ENCODE measurements around the gene CCDC136. TPM values are rescaled to one million over a fixed set of nuclear protein-coding genes. Genes with fewer than 3 reads are reported as not detected.

CCDC136 gene
- total and polyA plus RNA-seq, 2 experiments from 2014 or later: 27.1 to 55.7 TPM

DNA sequence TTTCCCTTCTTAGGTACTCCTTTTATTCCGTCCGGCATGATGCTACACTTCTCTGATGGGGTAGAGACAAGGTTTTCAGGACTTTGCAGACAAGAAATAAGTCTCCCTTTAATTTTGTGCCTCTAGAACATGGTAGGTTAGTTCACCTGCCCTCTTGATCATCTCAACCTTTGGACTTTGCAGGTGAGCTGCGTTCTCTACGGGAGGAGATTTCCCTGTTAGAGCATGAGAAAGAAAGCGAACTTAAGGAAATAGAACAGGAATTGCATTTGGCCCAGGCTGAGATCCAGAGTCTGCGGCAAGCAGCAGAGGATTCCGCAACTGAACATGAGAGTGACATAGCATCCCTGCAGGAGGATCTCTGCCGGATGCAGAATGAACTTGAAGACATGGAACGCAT lies 9.2 kb downstream of the CCDC136 start:
- H3K4me1 Mint-ChIP-seq: peaks cover 20% of the 10 kb centered on the region
- H3K79me2 ChIP-seq (replicated peaks; ENCODE audit: insufficient read depth): no peaks in the 10 kb centered on the region
- H3K27ac ChIP-seq (ENCODE audit: low read depth): no peak overlapping the region
- peaks cover 4% of the 10 kb centered on the region; the same call in 1 of the 2 replicates for H4K20me1 ChIP-seq (replicated peaks; ENCODE audit: insufficient read depth)
- DNase-seq (ENCODE audit: low spot score) (no peak), ATAC-seq (no peak)
- no peak overlapping the region for H3K4me3 Mint-ChIP-seq
- H3K4me3 ChIP-seq: no peak overlapping the region
- no peaks in the 10 kb centered on the region for H3K27me3 ChIP-seq (ENCODE audit: insufficient read depth)
- H3K9me2 ChIP-seq (ENCODE audit: insufficient read depth): no peaks in the 10 kb centered on the region
- TF ChIP-seq ZNF331 (CRISPR knock-in tag; IDR thresholded peaks at IDR 0.05; ENCODE audit: low read depth) (no peak), EZH2phosphoT487 (IDR thresholded peaks at IDR 0.05; ENCODE audit: unreplicated experiment) (no peak), JUNB (IDR thresholded peaks at IDR 0.05; ENCODE audit: unreplicated experiment) (no peak), CREB1 (CRISPR knock-in tag; IDR thresholded peaks at IDR 0.05; ENCODE audit: low read depth) (no peak), ZNF114 (CRISPR knock-in tag; IDR thresholded peaks at IDR 0.05) (no peak)
- TF ChIP-seq, protein P1, sequence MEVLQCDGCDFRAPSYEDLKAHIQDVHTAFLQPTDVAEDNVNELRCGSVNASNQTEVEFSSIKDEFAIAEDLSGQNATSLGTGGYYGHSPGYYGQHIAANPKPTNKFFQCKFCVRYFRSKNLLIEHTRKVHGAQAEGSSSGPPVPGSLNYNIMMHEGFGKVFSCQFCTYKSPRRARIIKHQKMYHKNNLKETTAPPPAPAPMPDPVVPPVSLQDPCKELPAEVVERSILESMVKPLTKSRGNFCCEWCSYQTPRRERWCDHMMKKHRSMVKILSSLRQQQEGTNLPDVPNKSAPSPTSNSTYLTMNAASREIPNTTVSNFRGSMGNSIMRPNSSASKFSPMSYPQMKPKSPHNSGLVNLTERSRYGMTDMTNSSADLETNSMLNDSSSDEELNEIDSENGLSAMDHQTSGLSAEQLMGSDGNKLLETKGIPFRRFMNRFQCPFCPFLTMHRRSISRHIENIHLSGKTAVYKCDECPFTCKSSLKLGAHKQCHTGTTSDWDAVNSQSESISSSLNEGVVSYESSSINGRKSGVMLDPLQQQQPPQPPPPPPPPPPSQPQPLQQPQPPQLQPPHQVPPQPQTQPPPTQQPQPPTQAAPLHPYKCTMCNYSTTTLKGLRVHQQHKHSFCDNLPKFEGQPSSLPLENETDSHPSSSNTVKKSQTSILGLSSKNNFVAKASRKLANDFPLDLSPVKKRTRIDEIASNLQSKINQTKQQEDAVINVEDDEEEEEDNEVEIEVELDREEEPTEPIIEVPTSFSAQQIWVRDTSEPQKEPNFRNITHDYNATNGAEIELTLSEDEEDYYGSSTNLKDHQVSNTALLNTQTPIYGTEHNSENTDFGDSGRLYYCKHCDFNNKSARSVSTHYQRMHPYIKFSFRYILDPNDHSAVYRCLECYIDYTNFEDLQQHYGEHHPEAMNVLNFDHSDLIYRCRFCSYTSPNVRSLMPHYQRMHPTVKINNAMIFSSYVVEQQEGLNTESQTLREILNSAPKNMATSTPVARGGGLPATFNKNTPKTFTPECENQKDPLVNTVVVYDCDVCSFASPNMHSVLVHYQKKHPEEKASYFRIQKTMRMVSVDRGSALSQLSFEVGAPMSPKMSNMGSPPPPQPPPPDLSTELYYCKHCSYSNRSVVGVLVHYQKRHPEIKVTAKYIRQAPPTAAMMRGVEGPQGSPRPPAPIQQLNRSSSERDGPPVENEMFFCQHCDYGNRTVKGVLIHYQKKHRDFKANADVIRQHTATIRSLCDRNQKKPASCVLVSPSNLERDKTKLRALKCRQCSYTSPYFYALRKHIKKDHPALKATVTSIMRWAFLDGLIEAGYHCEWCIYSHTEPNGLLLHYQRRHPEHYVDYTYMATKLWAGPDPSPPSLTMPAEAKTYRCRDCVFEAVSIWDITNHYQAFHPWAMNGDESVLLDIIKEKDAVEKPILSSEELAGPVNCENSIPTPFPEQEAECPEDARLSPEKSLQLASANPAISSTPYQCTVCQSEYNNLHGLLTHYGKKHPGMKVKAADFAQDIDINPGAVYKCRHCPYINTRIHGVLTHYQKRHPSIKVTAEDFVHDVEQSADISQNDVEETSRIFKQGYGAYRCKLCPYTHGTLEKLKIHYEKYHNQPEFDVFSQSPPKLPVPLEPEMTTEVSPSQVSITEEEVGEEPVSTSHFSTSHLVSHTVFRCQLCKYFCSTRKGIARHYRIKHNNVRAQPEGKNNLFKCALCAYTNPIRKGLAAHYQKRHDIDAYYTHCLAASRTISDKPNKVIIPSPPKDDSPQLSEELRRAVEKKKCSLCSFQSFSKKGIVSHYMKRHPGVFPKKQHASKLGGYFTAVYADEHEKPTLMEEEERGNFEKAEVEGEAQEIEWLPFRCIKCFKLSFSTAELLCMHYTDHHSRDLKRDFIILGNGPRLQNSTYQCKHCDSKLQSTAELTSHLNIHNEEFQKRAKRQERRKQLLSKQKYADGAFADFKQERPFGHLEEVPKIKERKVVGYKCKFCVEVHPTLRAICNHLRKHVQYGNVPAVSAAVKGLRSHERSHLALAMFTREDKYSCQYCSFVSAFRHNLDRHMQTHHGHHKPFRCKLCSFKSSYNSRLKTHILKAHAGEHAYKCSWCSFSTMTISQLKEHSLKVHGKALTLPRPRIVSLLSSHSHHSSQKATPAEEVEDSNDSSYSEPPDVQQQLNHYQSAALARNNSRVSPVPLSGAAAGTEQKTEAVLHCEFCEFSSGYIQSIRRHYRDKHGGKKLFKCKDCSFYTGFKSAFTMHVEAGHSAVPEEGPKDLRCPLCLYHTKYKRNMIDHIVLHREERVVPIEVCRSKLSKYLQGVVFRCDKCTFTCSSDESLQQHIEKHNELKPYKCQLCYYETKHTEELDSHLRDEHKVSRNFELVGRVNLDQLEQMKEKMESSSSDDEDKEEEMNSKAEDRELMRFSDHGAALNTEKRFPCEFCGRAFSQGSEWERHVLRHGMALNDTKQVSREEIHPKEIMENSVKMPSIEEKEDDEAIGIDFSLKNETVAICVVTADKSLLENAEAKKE (CRISPR knock-in tag; IDR thresholded peaks at IDR 0.05): no peak
- H2AFZ ChIP-seq: no peak overlapping the region
- no peaks in the 10 kb centered on the region; the same call in 1 of the 2 replicates for H3K4me1 ChIP-seq (ENCODE audit: insufficient read depth)
- H3K27me3 Mint-ChIP-seq (ENCODE audit: insufficient read depth, low read depth, poor library complexity): no peaks in the 10 kb centered on the region
- H3K36me3 ChIP-seq (ENCODE audit: insufficient read depth): peaks cover 27% of the 10 kb centered on the region; the same call in 1 of the 2 replicates
- H3F3A ChIP-seq (replicated peaks; ENCODE audit: low read depth): peaks cover 2% of the 10 kb centered on the region; the same call in 1 of the 2 replicates
- H3K36me3 Mint-ChIP-seq (ENCODE audit: low read depth): peaks cover 46% of the 10 kb centered on the region
- no peak overlapping the region for H3K4me2 ChIP-seq
- no peak overlapping the region; the same call in 1 of the 2 replicates for H3K27ac Mint-ChIP-seq
- H3K9me3 Mint-ChIP-seq: no peaks in the 10 kb centered on the region

Data from GM23338 (cell line).